HepG2 (cell line): ENCODE results near the gene POLE3. TPM values are rescaled to one million over a fixed set of nuclear protein-coding genes. Genes with fewer than 3 reads are reported as not detected.
A peak's percentile ranks its signal among the peaks of the same experiment; 100 is the strongest.

Experiments used
- CEBPG ChIP-seq: IDR thresholded peaks from 2 replicates; pipeline ENCODE4 v1.6.1; 2016
- CTCF ChIP-seq: sonication (generic); formaldehyde crosslinking; IDR thresholded peaks from 2 replicates; pipeline ENCODE4 v1.5.0; 2020; ENCODE audit warnings: mild to moderate bottlenecking, missing genetic modification reagents, moderate library complexity
- HDAC2 ChIP-seq: sonication (generic); formaldehyde crosslinking; IDR thresholded peaks from 2 replicates; pipeline ENCODE4 v1.4.0; 2020; ENCODE audit warnings: missing genetic modification reagents
- HMGXB3 ChIP-seq: sonication (generic); formaldehyde crosslinking; IDR thresholded peaks from 2 replicates; pipeline ENCODE4 v1.4.0; 2020; ENCODE audit warnings: missing genetic modification reagents, borderline replicate concordance
- MIXL1 ChIP-seq: IDR thresholded peaks from 2 replicates; pipeline ENCODE4 v1.6.1; 2016
- MYPOP ChIP-seq: sonication (generic); formaldehyde crosslinking; IDR thresholded peaks from 2 replicates; pipeline ENCODE4 v1.8.1; 2023; ENCODE audit warnings: mild to moderate bottlenecking, moderate library complexity, missing genetic modification reagents
- PAXIP1 ChIP-seq: sonication (generic); formaldehyde crosslinking; conservative IDR thresholded peaks from 2 replicates; pipeline ENCODE4 v1.4.0; 2020; ENCODE audit warnings: mild to moderate bottlenecking, missing genetic modification reagents, moderate library complexity
- PRPF4 ChIP-seq: fragments of 200-400 bp; formaldehyde crosslinking; IDR thresholded peaks from 2 replicates; pipeline ENCODE4 v1.6.1; 2016; ENCODE audit warnings: low read length, low read depth; ENCODE audit not compliant: poor library complexity, severe bottlenecking
- SAP130 ChIP-seq: IDR thresholded peaks from 2 replicates; pipeline ENCODE4 v1.6.1; 2016; ENCODE audit warnings: low read depth
- ZBED4 ChIP-seq: sonication (generic); formaldehyde crosslinking; IDR thresholded peaks from 2 replicates; pipeline ENCODE4 v1.4.0; 2020; ENCODE audit warnings: missing genetic modification reagents, borderline replicate concordance
- ZNF431 ChIP-seq: sonication (generic); formaldehyde crosslinking; IDR thresholded peaks from 2 replicates; pipeline ENCODE4 v1.9.0; 2022; ENCODE audit warnings: missing genetic modification reagents, low read depth, mild to moderate bottlenecking, borderline replicate concordance
- ZNF776 ChIP-seq: sonication (generic); formaldehyde crosslinking; IDR thresholded peaks from 2 replicates; pipeline ENCODE4 v1.4.0; 2020; ENCODE audit warnings: mild to moderate bottlenecking, missing genetic modification reagents
- polyA plus RNA-seq, 8 experiments: library from polyadenylated mRNA; depleted of rRNA in 3 of 8; stranded (reverse) in 7 of 8; unstranded in 1 of 8; fragments of >200 nt; fragmentation: Illumina TruSeq in 4 of 8; extraction: Trizol in 4 of 8; gene quantifications; 2 replicates each; pipeline versions ENCODE4 v1.2.1 to v1.2.3, GENCODE V29; 2011 to 2016; ENCODE audit warnings: low read depth in 4 of 8, missing spikeins in 1 of 8, mixed read lengths in 1 of 8; ENCODE audit not compliant: insufficient read depth in 1 of 8
- total RNA-seq, 5 experiments: library from RNA; depleted of rRNA; stranded (reverse); fragments of >200 nt; fragmentation: Illumina TruSeq; extraction: Trizol; gene quantifications; 2 replicates each; pipeline ENCODE4 v1.2.3, GENCODE V29; 2016; ENCODE audit warnings: low read depth in 1 of 5

Gene POLE3
- total and polyA plus RNA-seq, 2 of the 13 experiments (the other 11 are each of a cell fraction or from before 2014, with no cell fraction given), result 36.0 to 77.2 TPM

- TF ChIP-seq HMGXB3 (CRISPR knock-in tag) (0 out of 2 replicates have a peak, but pooled peaks have one; percentile 29), PRPF4 (no peak), MYPOP (CRISPR knock-in tag) (no peak), ZNF431 (no peak), HDAC2 (CRISPR knock-in tag) (peak; percentile 42; the same call in 1 of the 2 replicates), PAXIP1 (CRISPR knock-in tag) (0 out of 2 replicates have a peak, but pooled peaks have one; percentile 43), MIXL1 (CRISPR knock-in tag) (0 out of 2 replicates have a peak, but pooled peaks have one; percentile 34), CTCF (CRISPR knock-in tag) (no peak), CEBPG (no peak), ZNF776 (CRISPR knock-in tag) (no peak), ZBED4 (CRISPR knock-in tag) (no peak), SAP130 (CRISPR knock-in tag) (peak; percentile 38; the same call in 1 of the 2 replicates)
Observed at GRCh38 chr9:113454914-113455761, 44.7 kb upstream of the POLE3 start (continued).
